MM.1S (cell line): Measurements from ENCODE around the gene OGFOD3.

Source experiments
- CTCF ChIP-seq: fragments of 300-600 bp; sonication (generic); IDR thresholded peaks from 2 replicates; pipeline ENCODE4 v1.5.1; 2016; ENCODE audit warnings: antibody characterized with exemption, low read length, mixed read lengths
- EZH2 ChIP-seq: fragments of 300-600 bp; sonication (generic); optimal IDR thresholded peaks from 2 replicates; pipeline ENCODE3; 2017; ENCODE audit warnings: low read depth, mild to moderate bottlenecking, antibody characterized with exemption, low read length, mixed read lengths
- EZH2phosphoT487 ChIP-seq: fragments of 300-600 bp; sonication (generic); IDR thresholded peaks from 2 replicates; pipeline ENCODE4 v1.6.1; 2018; ENCODE audit warnings: antibody characterized with exemption, low read length

- TF ChIP-seq CTCF, result no peak
- TF ChIP-seq EZH2, result no peak
- TF ChIP-seq EZH2phosphoT487, result no peak
Observed at GRCh38 chr17:82369211-82369610, 49.2 kb downstream of the OGFOD3 start.
